Duodenal mucosa (tissue), 2 donors: ENCODE measurements around the gene ALG8.
"Not testable (repeated sequence)": the region's sequence is repeated elsewhere in the genome, so short reads cannot be mapped to it uniquely, and the experiment has no call there.

Experiments used
- H3K27ac ChIP-seq: one replicate; pipeline ENCODE4 v1.7.0; 2013; ENCODE audit warnings: low read depth, low read length
- H3K27me3 ChIP-seq, 2 donors: one replicate each; pipeline ENCODE4 v1.7.0; 2013; ENCODE audit warnings: low read length in 2 of 2, control low read depth in 1 of 2; ENCODE audit not compliant: insufficient read depth in 2 of 2, control insufficient read depth in 1 of 2
- H3K36me3 ChIP-seq, 2 donors: one replicate each; pipeline ENCODE4 v1.7.0; 2013; ENCODE audit warnings: low read length in 2 of 2, control low read depth in 1 of 2; ENCODE audit not compliant: insufficient read depth in 2 of 2, control insufficient read depth in 1 of 2
- H3K4me1 ChIP-seq, 2 donors: one replicate each; pipeline ENCODE4 v1.7.0; 2013; ENCODE audit warnings: low read length in 2 of 2, control low read depth in 1 of 2; ENCODE audit not compliant: insufficient read depth in 2 of 2, control insufficient read depth in 1 of 2
- H3K4me3 ChIP-seq, 2 donors: one replicate each; pipeline ENCODE4 v1.7.0; 2013; ENCODE audit warnings: low read length in 2 of 2, low read depth in 1 of 2
- H3K9ac ChIP-seq, 2 donors: one replicate each; pipeline ENCODE4 v1.7.0; 2013; ENCODE audit warnings: low read length in 2 of 2, low read depth in 1 of 2
- H3K9me3 ChIP-seq, 2 donors: one replicate each; pipeline ENCODE4 v1.7.0; 2013; ENCODE audit warnings: low read length in 2 of 2, control low read depth in 1 of 2; ENCODE audit not compliant: control insufficient read depth in 1 of 2

Gene ALG8

GRCh38 chr11:78083021-78083420 lies 56.4 kb downstream of the ALG8 start:
- no peak overlapping the region for H3K27ac ChIP-seq

DNA sequence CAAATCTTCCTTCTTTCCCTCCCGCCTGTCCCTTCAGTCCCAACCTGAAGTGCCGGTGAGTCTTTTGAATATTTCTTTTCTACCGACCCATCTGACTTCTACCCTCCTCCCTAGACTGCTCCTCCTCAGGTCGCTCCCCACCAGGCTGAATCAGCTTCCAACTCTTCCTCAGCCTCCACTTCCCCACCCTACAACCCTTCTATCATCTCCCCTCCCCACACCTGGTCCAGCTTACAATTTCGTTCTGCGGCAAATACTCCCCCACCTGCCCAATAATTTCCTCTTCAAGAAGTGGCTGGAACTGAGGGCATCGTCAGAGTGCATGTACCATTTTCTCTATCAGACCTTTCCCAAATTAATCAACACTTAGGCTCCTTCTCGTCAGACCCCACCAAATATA lies 57.3 kb downstream of the ALG8 start:
- no peaks in the 10 kb centered on the region for H3K9me3 ChIP-seq
- no peak overlapping the region for H3K4me3 ChIP-seq
- H3K4me1 ChIP-seq: peaks cover 13 to 21% of the 10 kb centered on the region in 2 donors
- H3K36me3 ChIP-seq: no peaks in the 10 kb centered on the region
- H3K9ac ChIP-seq: no peak overlapping the region
- no peaks in the 10 kb centered on the region for H3K27me3 ChIP-seq
- H3K27ac ChIP-seq: no peak overlapping the region

More at GRCh38 chr11:78083021-78083420, 56.4 kb downstream of the ALG8 start:
- Histone ChIP-seq H3K36me3 (no peaks in the 10 kb centered on the region), H3K9ac (no peak overlapping the region), H3K4me1 (peaks cover 4 to 12% of the 10 kb centered on the region in 2 donors), H3K27me3 (no peaks in the 10 kb centered on the region), H3K9me3 (no peaks in the 10 kb centered on the region), H3K4me3 (no peak overlapping the region)

- H3K27ac ChIP-seq: no peak overlapping the region
- no peaks in the 10 kb centered on the region for H3K9me3 ChIP-seq
- peaks cover 19 to 27% of the 10 kb centered on the region in 2 donors for H3K4me1 ChIP-seq
Observed at GRCh38 chr11:78081583-78081982, 57.8 kb downstream of the ALG8 start.

DNA sequence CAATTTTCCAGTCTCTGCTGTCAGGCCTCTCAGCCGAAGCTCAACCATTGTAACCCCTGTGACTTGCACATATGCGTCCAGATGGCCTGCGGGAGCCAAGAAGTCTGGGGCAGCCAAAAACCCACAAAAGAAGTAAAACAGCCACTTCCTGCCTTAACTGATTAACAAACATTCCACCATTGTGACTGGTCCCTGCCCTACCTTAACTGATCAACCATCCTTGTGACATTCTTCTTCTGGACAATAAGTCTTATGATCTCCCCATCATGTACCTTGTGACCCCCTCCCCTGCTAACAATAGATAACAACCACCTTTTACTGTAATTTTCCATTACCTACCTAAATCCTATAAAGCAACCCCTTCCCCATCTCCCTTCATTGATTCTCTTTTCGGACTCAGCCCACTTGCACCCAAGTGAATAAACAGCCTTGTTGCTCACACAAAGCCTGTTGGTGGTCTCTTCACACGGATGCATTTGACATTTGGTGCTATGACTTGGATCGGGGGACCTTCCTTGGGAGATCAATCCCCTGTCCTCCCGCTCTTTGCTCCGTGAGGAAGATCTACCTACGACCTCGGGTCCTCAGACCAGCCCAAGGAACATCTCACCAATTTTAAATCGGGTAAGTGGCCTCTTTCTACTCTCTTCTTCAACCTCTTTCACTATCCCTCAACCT lies 58.5 kb downstream of the ALG8 start:
- Histone ChIP-seq H3K36me3 (no peaks in the 10 kb centered on the region), H3K9me3 (no peaks in the 10 kb centered on the region), H3K4me1 (peaks cover 21 to 31% of the 10 kb centered on the region in 2 donors), H3K9ac (no peak overlapping the region), H3K4me3 (no peak overlapping the region), H3K27ac (no peak overlapping the region), H3K27me3 (no peaks in the 10 kb centered on the region)

More at GRCh38 chr11:78081583-78081982, 57.8 kb downstream of the ALG8 start:
- Histone ChIP-seq H3K36me3 (no peaks in the 10 kb centered on the region), H3K27me3 (no peaks in the 10 kb centered on the region), H3K9ac (no peak overlapping the region), H3K4me3 (no peak overlapping the region)

- no peaks in the 10 kb centered on the region for H3K36me3 ChIP-seq
- H3K4me3 ChIP-seq: peak overlapping the region; percentile 81 to 86
- peak overlapping the region; percentile 1 for H3K27ac ChIP-seq
- H3K27me3 ChIP-seq: no peaks in the 10 kb centered on the region
- peaks cover 28 to 37% of the 10 kb centered on the region in 2 donors for H3K4me1 ChIP-seq
- no peaks in the 10 kb centered on the region for H3K9me3 ChIP-seq
- peak overlapping the region; percentile 91 to 96 for H3K9ac ChIP-seq
Observed at GRCh38 chr11:78080084-78080817, 59.2 kb downstream of the ALG8 start.

GRCh38 chr11:78079232-78080083 lies 60.0 kb downstream of the ALG8 start, which contains the start of gene NDUFC2:
Gene NDUFC2, minus strand, starts transcription at chr11:78079862. Its CDS starts 118 bp downstream, at chr11:78079744.
- peaks cover 29 to 42% of the 10 kb centered on the region in 2 donors for H3K4me1 ChIP-seq
- peak within 1 kb of the TSS; percentile 30 for H3K27ac ChIP-seq
- no peaks in the 10 kb centered on the region for H3K9me3 ChIP-seq
- H3K4me3 ChIP-seq: peak within 1 kb of the TSS; percentile 81 to 86
- H3K9ac ChIP-seq: peak within 1 kb of the TSS; percentile 91 to 96
- H3K27me3 ChIP-seq: no peaks in the 10 kb centered on the region
- no peaks in the 10 kb centered on the region for H3K36me3 ChIP-seq

DNA sequence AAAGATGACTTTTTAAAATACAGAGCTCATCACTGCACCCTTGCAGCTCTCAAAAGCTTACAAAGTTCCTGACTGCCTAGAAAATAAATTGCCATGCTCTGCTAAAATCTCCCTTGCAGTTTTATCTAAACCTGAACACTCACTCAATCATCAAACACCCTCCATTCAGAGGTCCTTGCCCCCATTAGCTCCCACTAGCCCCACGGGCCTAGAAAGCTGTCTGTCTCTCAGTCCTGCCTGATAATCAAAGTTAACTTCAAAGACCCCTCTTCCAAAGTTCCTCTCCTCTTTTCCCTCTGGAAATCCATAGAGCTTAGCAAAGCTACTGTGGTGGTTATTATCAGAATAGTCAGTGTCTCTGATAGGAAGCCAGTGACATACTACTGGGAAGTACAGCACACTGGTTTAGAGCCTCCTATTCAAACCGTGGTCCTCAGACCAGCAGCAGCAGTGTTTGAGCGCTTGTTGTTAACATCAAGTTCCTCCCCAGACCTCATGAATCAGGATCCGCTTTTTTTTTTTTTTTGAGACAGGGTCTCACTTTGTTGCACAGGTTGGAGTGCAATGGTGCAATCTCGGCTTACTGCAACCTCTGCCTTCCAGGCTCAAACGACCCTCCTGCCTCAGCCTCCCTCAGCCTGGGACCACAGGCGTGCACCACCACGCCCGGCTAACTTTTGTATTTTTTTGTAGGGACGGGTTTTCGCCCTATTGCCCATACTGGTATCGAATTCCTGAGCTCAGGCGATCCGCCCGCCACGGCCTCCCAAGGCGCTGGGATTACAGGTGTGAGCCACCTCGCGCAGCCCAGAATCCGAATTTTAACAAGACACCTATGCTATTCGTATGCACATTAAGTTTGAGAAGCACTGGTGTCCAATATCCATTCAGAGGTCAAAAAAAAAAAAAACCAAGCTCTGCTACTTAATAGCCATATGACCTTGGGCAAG lies 60.9 kb downstream of the ALG8 start:
- Histone ChIP-seq H3K4me3 (peak overlapping the region; percentile 81 to 86), H3K9me3 (no peaks in the 10 kb centered on the region), H3K9ac (peak overlapping the region; percentile 91 to 96), H3K4me1 (peaks cover 29 to 42% of the 10 kb centered on the region in 2 donors), H3K27me3 (no peaks in the 10 kb centered on the region), H3K36me3 (no peaks in the 10 kb centered on the region), H3K27ac (no peak overlapping the region)

- peaks cover 34 to 42% of the 10 kb centered on the region in 2 donors for H3K4me1 ChIP-seq
- H3K9ac ChIP-seq, H3K9me3 ChIP-seq, H3K36me3 ChIP-seq, H3K27me3 ChIP-seq, H3K27ac ChIP-seq: not testable (repeated sequence)
- peak overlapping the region; percentile 81 to 86 for H3K4me3 ChIP-seq
Observed at GRCh38 chr11:78077592-78077991, 61.8 kb downstream of the ALG8 start.

GRCh38 chr11:78076733-78077403 lies 62.6 kb downstream of the ALG8 start:
- Histone ChIP-seq H3K9me3 (no peaks in the 10 kb centered on the region), H3K4me3 (peak overlapping the region in 1 of 2 donors; percentile 16), H3K36me3 (peaks cover 0 to 11% of the 10 kb centered on the region in 2 donors), H3K27ac (no peak overlapping the region), H3K9ac (no peak overlapping the region), H3K4me1 (peaks cover 38 to 42% of the 10 kb centered on the region in 2 donors), H3K27me3 (no peaks in the 10 kb centered on the region)
